Measurements from ENCODE around the gene NPHP3. TPM values are rescaled to one million over a fixed set of nuclear protein-coding genes. Genes with fewer than 3 reads are reported as not detected.
"Not testable (repeated sequence)": the region's sequence is repeated elsewhere in the genome, so short reads cannot be mapped to it uniquely, and the experiment has no call there.

The NPHP3 gene
- total RNA-seq, 4 donors from 2014 or later, result 22.7 to 31.1 (median 26.4) TPM

DNA sequence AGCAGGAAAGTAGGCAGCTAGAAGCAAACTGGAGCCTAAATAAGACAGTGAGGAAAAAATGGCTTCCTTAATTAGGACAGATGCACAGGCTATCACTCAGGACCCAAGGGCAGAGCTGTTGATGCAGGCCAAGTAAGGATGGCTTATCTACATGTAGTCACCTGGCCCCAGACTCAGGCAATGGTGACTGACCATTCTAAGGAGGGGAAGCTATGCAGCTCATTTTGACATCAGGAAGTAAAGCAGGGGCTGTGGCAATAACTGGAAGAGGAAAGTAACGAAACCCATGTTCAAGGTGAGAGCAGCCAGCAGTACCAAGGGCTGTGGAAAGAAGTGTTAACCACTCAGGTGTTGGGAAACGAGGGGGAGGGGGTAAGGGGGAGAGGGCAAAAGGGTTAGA, 78.8 kb downstream of the NPHP3 start:
- Histone ChIP-seq H3K4me1 (no peaks in the 10 kb centered on the region), H3K27ac (replicated peaks in 1 of 4) (no peak overlapping the region), H3K27me3 (no peaks in the 10 kb centered on the region), H3K4me3 (no peak overlapping the region), H3K9me3 (no peaks in the 10 kb centered on the region), H3K36me3 (peaks cover 8 to 48% (median 26%) of the 10 kb centered on the region in 4 donors)
- no peak for TF ChIP-seq POLR2AphosphoS5 (IDR thresholded peaks at IDR 0.05)
- TF ChIP-seq EP300 (IDR thresholded peaks at IDR 0.05), result no peak
- no peak for TF ChIP-seq POLR2A (IDR thresholded peaks at IDR 0.05; ENCODE audit: low read depth)
- TF ChIP-seq, protein P1, sequence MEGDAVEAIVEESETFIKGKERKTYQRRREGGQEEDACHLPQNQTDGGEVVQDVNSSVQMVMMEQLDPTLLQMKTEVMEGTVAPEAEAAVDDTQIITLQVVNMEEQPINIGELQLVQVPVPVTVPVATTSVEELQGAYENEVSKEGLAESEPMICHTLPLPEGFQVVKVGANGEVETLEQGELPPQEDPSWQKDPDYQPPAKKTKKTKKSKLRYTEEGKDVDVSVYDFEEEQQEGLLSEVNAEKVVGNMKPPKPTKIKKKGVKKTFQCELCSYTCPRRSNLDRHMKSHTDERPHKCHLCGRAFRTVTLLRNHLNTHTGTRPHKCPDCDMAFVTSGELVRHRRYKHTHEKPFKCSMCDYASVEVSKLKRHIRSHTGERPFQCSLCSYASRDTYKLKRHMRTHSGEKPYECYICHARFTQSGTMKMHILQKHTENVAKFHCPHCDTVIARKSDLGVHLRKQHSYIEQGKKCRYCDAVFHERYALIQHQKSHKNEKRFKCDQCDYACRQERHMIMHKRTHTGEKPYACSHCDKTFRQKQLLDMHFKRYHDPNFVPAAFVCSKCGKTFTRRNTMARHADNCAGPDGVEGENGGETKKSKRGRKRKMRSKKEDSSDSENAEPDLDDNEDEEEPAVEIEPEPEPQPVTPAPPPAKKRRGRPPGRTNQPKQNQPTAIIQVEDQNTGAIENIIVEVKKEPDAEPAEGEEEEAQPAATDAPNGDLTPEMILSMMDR (IDR thresholded peaks at IDR 0.05), result no peak
- intact Hi-C loops (cut with DNase I), result loop anchor here (2.0 kb wide), 1 partner anchor 107 kb away; no protein-coding TSS in a partner anchor
- no peak for DNase-seq (ENCODE audit: extremely low spot score)
- 61% methylated on average over 2 of the region's 2 CpGs for WGBS

DNA sequence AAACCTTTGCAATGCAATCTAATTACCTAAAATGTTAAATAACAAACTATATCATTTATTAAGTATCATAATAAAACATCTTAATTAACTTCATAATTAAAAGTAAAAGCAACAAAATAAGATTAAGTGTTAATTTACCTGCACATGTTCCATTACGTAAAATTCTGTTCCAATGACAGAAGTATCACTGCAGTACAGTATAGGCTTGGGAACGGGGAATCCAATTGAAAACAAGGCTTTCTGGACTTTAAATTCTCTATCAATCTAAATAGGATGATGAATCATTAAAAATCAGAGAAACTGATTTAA, 79.7 kb downstream of the NPHP3 start:
- no peak for DNase-seq (ENCODE audit: extremely low spot score)
- 62% methylated on average over 2 of the region's 2 CpGs for WGBS
- Histone ChIP-seq H3K27ac (replicated peaks in 1 of 4) (no peak overlapping the region), H3K4me1 (no peaks in the 10 kb centered on the region), H3K27me3 (no peaks in the 10 kb centered on the region), H3K4me3 (no peak overlapping the region), H3K36me3 (peaks cover 12 to 56% (median 31%) of the 10 kb centered on the region in 4 donors), H3K9me3 (no peaks in the 10 kb centered on the region)
- intact Hi-C loops (cut with DNase I), result loop anchor here (2.0 kb wide), 1 partner anchor 106 kb away; no protein-coding TSS in a partner anchor
- no peak for TF ChIP-seq EP300 (IDR thresholded peaks at IDR 0.05)

DNA sequence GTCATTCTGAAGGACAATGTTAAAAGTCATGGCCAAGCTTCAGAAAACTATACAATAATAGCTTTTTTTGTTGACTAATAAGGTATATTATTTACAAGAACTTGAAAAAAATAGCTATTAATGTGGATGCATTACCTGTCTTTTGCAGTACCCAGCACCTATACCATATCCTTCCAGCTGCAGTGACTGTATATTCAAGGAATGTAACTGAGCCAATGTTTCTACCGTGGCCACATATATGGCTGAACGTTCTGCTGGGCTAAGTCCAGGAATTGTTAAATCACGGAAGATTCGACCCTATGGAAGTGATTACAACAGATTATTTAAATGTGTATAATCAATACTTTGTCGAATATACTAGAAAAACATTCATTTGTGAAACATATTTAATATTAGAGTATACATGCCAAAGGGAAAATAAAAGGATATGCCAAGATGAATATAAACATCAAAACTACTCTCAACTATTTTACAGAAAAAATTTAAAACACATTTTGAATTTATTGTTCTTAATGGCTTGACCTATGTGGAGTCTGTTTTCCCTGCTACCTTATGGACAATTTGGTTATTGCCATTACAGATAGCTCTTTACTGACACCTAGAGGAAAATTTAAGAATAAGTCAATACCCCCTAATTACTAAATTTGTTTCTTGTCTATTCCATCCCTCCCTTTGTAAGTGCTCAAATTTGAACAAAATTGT, 80.2 kb downstream of the NPHP3 start:
- DNase-seq (ENCODE audit: extremely low spot score), result no peak
- Histone ChIP-seq H3K9me3 (no peaks in the 10 kb centered on the region), H3K36me3 (peaks cover 17 to 61% (median 33%) of the 10 kb centered on the region in 4 donors), H3K4me1 (no peaks in the 10 kb centered on the region), H3K27ac (replicated peaks in 1 of 4) (no peak overlapping the region), H3K4me3 (no peak overlapping the region), H3K27me3 (no peaks in the 10 kb centered on the region)
- WGBS, result 75% methylated on average over 5 of the region's 5 CpGs
- intact Hi-C loops (cut with DNase I), result loop anchor here (2.0 kb wide), 1 partner anchor 105 kb away; no protein-coding TSS in a partner anchor
- no peak for TF ChIP-seq EP300 (IDR thresholded peaks at IDR 0.05)
- TF ChIP-seq, protein P1 (IDR thresholded peaks at IDR 0.05), result peak; percentile 63 to 82 (median 73)

DNA sequence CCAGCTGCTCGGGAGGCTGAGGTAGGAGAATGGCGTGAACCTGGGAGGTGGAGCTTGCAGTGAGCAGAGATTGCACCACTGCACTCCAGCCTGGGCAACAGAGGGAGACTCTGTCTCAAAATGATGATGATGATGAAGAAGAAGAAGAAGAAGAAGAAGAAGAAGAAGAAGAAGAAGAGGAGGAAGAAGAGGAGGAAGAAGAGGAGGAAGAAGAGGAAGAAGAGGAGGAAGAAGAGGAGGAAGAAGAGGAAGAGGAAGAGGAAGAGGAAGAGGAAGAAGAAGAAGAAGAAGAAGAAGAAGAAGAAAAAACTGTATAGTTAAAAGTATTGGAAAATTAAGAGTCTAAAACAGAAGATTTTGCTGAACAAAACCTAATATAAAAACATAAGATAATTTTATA, 80.8 kb downstream of the NPHP3 start:
- DNase-seq (ENCODE audit: extremely low spot score); H3K27me3 ChIP-seq; intact Hi-C loops (cut with DNase I); H3K9me3 ChIP-seq; H3K4me1 ChIP-seq; H3K27ac ChIP-seq (replicated peaks in 1 of 4); H3K4me3 ChIP-seq: not testable (repeated sequence)
- peaks cover 20 to 61% (median 36%) of the 10 kb centered on the region in 4 donors for H3K36me3 ChIP-seq
- WGBS, result 96% methylated on average over 2 of the region's 2 CpGs

DNA sequence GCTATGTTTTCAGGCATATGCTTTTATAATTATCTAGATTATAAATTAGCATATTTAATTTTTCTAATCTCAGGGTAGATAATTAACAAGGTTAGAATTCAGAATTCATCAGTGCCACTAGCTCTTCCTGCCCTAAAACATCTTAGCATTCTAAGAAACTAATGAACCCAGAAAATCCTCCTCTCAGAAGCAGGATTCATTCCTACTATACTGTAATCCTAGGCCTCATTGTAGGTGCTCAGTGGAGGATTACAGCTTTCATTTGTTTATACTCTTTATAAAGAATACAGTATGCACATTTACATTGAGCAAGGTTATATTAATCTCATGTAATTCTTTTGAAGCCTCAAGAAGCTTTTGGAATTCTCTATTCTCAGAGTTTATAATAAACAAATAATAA, 83.5 kb downstream of the NPHP3 start:
- Histone ChIP-seq H3K27ac (replicated peaks in 1 of 4) (no peak overlapping the region), H3K27me3 (no peaks in the 10 kb centered on the region), H3K9me3 (no peaks in the 10 kb centered on the region), H3K4me3 (no peak overlapping the region), H3K4me1 (no peaks in the 10 kb centered on the region), H3K36me3 (peaks cover 20 to 69% (median 37%) of the 10 kb centered on the region in 4 donors)
- TF ChIP-seq, protein P1 (IDR thresholded peaks at IDR 0.05), result no peak
- TF ChIP-seq POLR2A (IDR thresholded peaks at IDR 0.05; ENCODE audit: low read depth) (no peak), POLR2AphosphoS5 (IDR thresholded peaks at IDR 0.05) (no peak), EP300 (IDR thresholded peaks at IDR 0.05) (no peak)
- DNase-seq (ENCODE audit: extremely low spot score), result no peak
- intact Hi-C loops (cut with DNase I), result no loop called here

DNA sequence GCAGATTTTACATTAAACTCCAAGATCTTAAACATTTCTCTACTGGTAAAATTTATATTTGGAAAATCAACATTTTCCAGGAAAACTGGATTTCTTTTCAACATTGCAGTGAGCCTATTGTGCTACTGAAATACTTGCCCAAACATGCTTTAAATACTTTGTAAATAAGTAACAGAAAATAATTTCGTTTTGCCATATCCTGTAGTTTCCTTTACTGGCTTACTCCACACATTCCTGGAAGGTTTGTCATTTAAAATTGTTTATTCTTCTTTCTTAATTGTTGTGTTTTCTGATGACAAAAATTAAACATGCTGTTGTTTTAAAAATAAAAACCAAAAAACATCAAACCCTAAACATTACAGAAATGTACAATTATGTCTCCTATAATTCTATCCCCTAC, 84.6 kb downstream of the NPHP3 start:
- Histone ChIP-seq H3K27me3 (no peaks in the 10 kb centered on the region), H3K27ac (replicated peaks in 1 of 4) (no peak overlapping the region), H3K4me3 (no peak overlapping the region), H3K9me3 (no peaks in the 10 kb centered on the region), H3K36me3 (peaks cover 20 to 65% (median 37%) of the 10 kb centered on the region in 4 donors), H3K4me1 (no peaks in the 10 kb centered on the region)
- DNase-seq (ENCODE audit: extremely low spot score), result no peak
- intact Hi-C loops (cut with DNase I), result no loop called here
- 68% methylated on average over 1 of the region's 1 CpG for WGBS
- no peak for TF ChIP-seq POLR2AphosphoS5 (IDR thresholded peaks at IDR 0.05)
- no peak for TF ChIP-seq POLR2A (IDR thresholded peaks at IDR 0.05; ENCODE audit: low read depth)
- TF ChIP-seq, protein P1 (IDR thresholded peaks at IDR 0.05), result no peak
- TF ChIP-seq EP300 (IDR thresholded peaks at IDR 0.05), result no peak

Measured in esophagus muscularis mucosa (tissue), 4 donors.